Measurements from ENCODE around the gene ENPP3.

ENPP3 gene

GRCh38 chr6:131636880-131637792 lies at the start of gene ENPP3:
ENPP3 (plus strand) TSS chr6:131637302; CDS start chr6:131637385, 83 bp downstream.
- Histone ChIP-seq H3K9me2 (replicated peaks; ENCODE audit: insufficient read depth, low read length) (no peaks in the 10 kb centered on the region), H2AFZ (ENCODE audit: low read depth, low read length, severe bottlenecking) (peak within 1 kb of the TSS; percentile 35), H3K36me3 (ENCODE audit: low read length) (no peaks in the 10 kb centered on the region; the same call in 1 of the 2 replicates), H4K20me1 (ENCODE audit: low read depth, low read length) (no peaks in the 10 kb centered on the region), H3K4me2 (ENCODE audit: low read depth, low read length, poor library complexity, severe bottlenecking) (peak within 1 kb of the TSS; percentile 98), H3K9ac (ENCODE audit: low read length) (peak within 1 kb of the TSS; percentile 55), H3K79me2 (ENCODE audit: insufficient read depth, low read length) (peaks cover 34% of the 10 kb centered on the region), H3K27me3 (ENCODE audit: low read length) (no peaks in the 10 kb centered on the region), H3K9me3 (ENCODE audit: insufficient read depth, low read length) (no peaks in the 10 kb centered on the region), H3K4me3 (ENCODE audit: insufficient read depth, low read length, poor library complexity, severe bottlenecking) (peak within 1 kb of the TSS; percentile 85), H3K27ac (ENCODE audit: low read depth, low read length) (peak within 1 kb of the TSS; percentile 74), H3F3A (ENCODE audit: insufficient read depth) (peaks cover 24% of the 10 kb centered on the region)
- TF ChIP-seq EZH2phosphoT487 (conservative IDR thresholded peaks at IDR 0.05; ENCODE audit: low read length) (no peak), CTCF (IDR thresholded peaks at IDR 0.05; ENCODE audit: insufficient read depth, low read length, poor library complexity, severe bottlenecking) (no peak)

GRCh38 chr6:131587909-131588308 lies 49.2 kb upstream of the ENPP3 start:
- no peak overlapping the region for H3K27ac ChIP-seq (ENCODE audit: low read depth, low read length)
- H3F3A ChIP-seq (ENCODE audit: insufficient read depth): peaks cover 6% of the 10 kb centered on the region; the same call in 1 of the 2 replicates
- H3K9me2 ChIP-seq (replicated peaks; ENCODE audit: insufficient read depth, low read length): no peaks in the 10 kb centered on the region
- no peaks in the 10 kb centered on the region for H3K27me3 ChIP-seq (ENCODE audit: low read length)
- no peaks in the 10 kb centered on the region for H4K20me1 ChIP-seq (ENCODE audit: low read depth, low read length)
- no peak for TF ChIP-seq EZH2phosphoT487 (conservative IDR thresholded peaks at IDR 0.05; ENCODE audit: low read length)
- no peak for TF ChIP-seq CTCF (IDR thresholded peaks at IDR 0.05; ENCODE audit: insufficient read depth, low read length, poor library complexity, severe bottlenecking)
- no peak overlapping the region for H3K4me3 ChIP-seq (ENCODE audit: insufficient read depth, low read length, poor library complexity, severe bottlenecking)
- H3K9me3 ChIP-seq (ENCODE audit: insufficient read depth, low read length): no peaks in the 10 kb centered on the region
- H2AFZ ChIP-seq (ENCODE audit: low read depth, low read length, severe bottlenecking): no peak overlapping the region
- H3K79me2 ChIP-seq (ENCODE audit: insufficient read depth, low read length): no peaks in the 10 kb centered on the region
- H3K4me2 ChIP-seq (ENCODE audit: low read depth, low read length, poor library complexity, severe bottlenecking): no peak overlapping the region
- H3K36me3 ChIP-seq (ENCODE audit: low read length): peaks cover 58% of the 10 kb centered on the region
- no peak overlapping the region for H3K9ac ChIP-seq (ENCODE audit: low read length)

GRCh38 chr6:131588643-131589042 lies 48.5 kb upstream of the ENPP3 start:
- no peak overlapping the region for H3K4me3 ChIP-seq (ENCODE audit: insufficient read depth, low read length, poor library complexity, severe bottlenecking)
- H3K9ac ChIP-seq (ENCODE audit: low read length): no peak overlapping the region
- no peaks in the 10 kb centered on the region for H4K20me1 ChIP-seq (ENCODE audit: low read depth, low read length)
- H3K27ac ChIP-seq (ENCODE audit: low read depth, low read length): no peak overlapping the region
- H3K79me2 ChIP-seq (ENCODE audit: insufficient read depth, low read length): no peaks in the 10 kb centered on the region
- peaks cover 55% of the 10 kb centered on the region for H3K36me3 ChIP-seq (ENCODE audit: low read length)
- no peaks in the 10 kb centered on the region for H3K9me2 ChIP-seq (replicated peaks; ENCODE audit: insufficient read depth, low read length)
- H3K9me3 ChIP-seq (ENCODE audit: insufficient read depth, low read length): no peaks in the 10 kb centered on the region
- no peak overlapping the region for H2AFZ ChIP-seq (ENCODE audit: low read depth, low read length, severe bottlenecking)
- no peak overlapping the region for H3K4me2 ChIP-seq (ENCODE audit: low read depth, low read length, poor library complexity, severe bottlenecking)
- no peak for TF ChIP-seq EZH2phosphoT487 (conservative IDR thresholded peaks at IDR 0.05; ENCODE audit: low read length)
- TF ChIP-seq CTCF (IDR thresholded peaks at IDR 0.05; ENCODE audit: insufficient read depth, low read length, poor library complexity, severe bottlenecking): no peak
- no peaks in the 10 kb centered on the region for H3K27me3 ChIP-seq (ENCODE audit: low read length)
- H3F3A ChIP-seq (ENCODE audit: insufficient read depth): peaks cover 6% of the 10 kb centered on the region; the same call in 1 of the 2 replicates
